ENCODE measurements around the gene ESRRA. TPM values are rescaled to one million over a fixed set of nuclear protein-coding genes. Genes with fewer than 3 reads are reported as not detected.
A peak's percentile ranks its signal among the peaks of the same experiment; 100 is the strongest.

The ESRRA gene
- total RNA-seq, 2 donors from 2014 or later, result 33.4 to 46.0 TPM

DNA sequence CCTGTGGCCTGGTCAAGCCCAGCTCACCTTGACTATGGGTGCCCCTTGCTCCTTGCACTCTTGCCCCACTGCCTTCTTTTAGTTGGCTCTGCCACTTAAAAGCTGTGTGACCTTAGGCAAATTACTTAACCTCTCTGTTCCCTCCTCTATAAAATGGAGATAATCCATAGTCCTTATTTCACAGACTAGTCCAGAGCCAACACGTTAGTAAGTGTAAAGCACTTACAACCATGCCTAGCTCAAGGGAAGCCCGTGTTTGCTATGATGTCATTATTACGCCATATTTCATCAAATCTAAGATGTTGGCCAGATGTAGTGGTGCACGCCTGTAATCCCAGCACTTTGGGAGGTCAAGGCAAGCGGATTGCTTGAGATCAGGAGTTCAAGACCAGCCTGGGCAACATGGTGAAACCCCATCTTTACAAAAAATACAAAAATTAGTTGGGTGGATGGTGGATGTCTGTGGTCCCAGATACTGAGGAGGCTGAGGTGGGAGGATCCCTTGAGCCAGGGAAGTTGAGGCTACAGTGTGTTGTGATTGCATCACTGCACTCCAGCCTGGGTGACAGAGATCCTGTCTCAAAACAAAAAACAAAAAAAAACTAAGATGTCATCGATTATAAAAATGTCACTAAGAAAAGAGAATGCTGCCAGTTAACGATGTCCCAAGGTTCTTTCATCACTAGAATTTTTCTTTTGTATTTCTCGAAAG, 32.4 kb downstream of the ESRRA start:
- ATAC-seq (ENCODE audit: insufficient number of reproducible peaks, low FRiP score, low read depth), result no peak
- Histone ChIP-seq H3K27ac (no peak overlapping the region), H3K27me3 (replicated peaks; ENCODE audit: insufficient read depth) (no peaks in the 10 kb centered on the region), H3K4me3 (no peak overlapping the region), H3K9me3 (no peaks in the 10 kb centered on the region), H3K36me3 (no peaks in the 10 kb centered on the region), H3K4me1 (ENCODE audit: control insufficient read depth in 1 of 2, low read depth in 2 of 2) (peaks cover 3 to 12% of the 10 kb centered on the region in 2 donors)
- TF ChIP-seq, protein P1, sequence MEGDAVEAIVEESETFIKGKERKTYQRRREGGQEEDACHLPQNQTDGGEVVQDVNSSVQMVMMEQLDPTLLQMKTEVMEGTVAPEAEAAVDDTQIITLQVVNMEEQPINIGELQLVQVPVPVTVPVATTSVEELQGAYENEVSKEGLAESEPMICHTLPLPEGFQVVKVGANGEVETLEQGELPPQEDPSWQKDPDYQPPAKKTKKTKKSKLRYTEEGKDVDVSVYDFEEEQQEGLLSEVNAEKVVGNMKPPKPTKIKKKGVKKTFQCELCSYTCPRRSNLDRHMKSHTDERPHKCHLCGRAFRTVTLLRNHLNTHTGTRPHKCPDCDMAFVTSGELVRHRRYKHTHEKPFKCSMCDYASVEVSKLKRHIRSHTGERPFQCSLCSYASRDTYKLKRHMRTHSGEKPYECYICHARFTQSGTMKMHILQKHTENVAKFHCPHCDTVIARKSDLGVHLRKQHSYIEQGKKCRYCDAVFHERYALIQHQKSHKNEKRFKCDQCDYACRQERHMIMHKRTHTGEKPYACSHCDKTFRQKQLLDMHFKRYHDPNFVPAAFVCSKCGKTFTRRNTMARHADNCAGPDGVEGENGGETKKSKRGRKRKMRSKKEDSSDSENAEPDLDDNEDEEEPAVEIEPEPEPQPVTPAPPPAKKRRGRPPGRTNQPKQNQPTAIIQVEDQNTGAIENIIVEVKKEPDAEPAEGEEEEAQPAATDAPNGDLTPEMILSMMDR (IDR thresholded peaks at IDR 0.05), result no peak
- no peak for DNase-seq (ENCODE audit: low spot score)

DNA sequence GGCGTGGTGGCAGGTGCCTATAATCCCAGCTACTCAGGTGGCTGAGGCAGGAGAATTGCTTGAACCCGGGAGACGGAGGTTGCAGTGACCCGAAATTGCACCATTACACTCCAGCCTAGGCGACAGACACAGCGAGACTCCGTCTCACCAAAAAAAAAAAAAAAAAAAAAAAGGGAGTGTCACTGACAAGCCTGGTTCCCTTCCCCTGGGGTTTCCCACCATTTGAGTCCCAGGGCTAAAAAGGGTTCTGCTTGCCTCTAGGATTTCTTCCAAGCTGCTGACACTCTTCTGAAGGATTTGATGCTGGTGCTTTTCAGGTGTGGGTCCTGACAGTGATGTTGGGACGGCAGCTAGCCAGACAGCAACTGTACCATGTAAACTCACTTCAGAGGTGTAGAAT, 33.4 kb downstream of the ESRRA start:
- ATAC-seq (ENCODE audit: insufficient number of reproducible peaks, low FRiP score, low read depth) (no peak), DNase-seq (ENCODE audit: low spot score) (no peak)
- Histone ChIP-seq H3K4me3 (no peak overlapping the region), H3K27me3 (replicated peaks; ENCODE audit: insufficient read depth) (no peaks in the 10 kb centered on the region), H3K36me3 (no peaks in the 10 kb centered on the region), H3K9me3 (no peaks in the 10 kb centered on the region), H3K27ac (no peak overlapping the region), H3K4me1 (ENCODE audit: control insufficient read depth in 1 of 2, low read depth in 2 of 2) (peaks cover 3 to 12% of the 10 kb centered on the region in 2 donors)
- TF ChIP-seq, protein P1 (IDR thresholded peaks at IDR 0.05), result no peak

DNA sequence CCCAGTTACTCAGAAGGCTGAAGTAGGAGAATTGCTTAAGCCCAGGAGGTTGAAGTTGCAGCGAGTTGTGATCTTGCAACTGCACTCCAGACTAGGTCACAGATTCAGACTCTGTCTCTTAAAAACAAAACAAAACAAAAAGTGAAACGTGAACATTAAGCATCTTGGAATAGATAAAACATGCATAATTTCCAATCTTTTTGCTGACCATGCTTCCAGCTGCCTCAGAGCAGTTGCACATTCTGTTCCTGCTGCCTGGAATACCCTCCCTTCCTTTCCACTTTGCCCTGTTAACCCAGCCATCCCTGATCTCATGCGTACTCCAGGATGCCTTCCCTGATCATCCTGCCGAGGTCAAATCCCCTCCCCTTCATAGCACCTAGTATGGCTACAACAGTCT, 34.0 kb downstream of the ESRRA start:
- no peaks in the 10 kb centered on the region for H3K27me3 ChIP-seq (replicated peaks; ENCODE audit: insufficient read depth)
- H3K9me3 ChIP-seq, result no peaks in the 10 kb centered on the region
- H3K4me3 ChIP-seq, result no peak overlapping the region
- no peak overlapping the region for H3K27ac ChIP-seq
- no peak for DNase-seq (ENCODE audit: low spot score)
- TF ChIP-seq, protein P1 (IDR thresholded peaks at IDR 0.05), result no peak
- H3K36me3 ChIP-seq, result no peaks in the 10 kb centered on the region
- ATAC-seq (ENCODE audit: insufficient number of reproducible peaks, low FRiP score, low read depth), result no peak
- peaks cover 3 to 12% of the 10 kb centered on the region in 2 donors for H3K4me1 ChIP-seq (ENCODE audit: control insufficient read depth in 1 of 2, low read depth in 2 of 2)

GRCh38 chr11:64339754-64340408, 34.6 kb downstream of the ESRRA start, which contains the start of gene CCDC88B:
Gene CCDC88B, plus strand, starts transcription at chr11:64340204. Its CDS starts 63 bp downstream, at chr11:64340267.
- H3K36me3 ChIP-seq, result no peaks in the 10 kb centered on the region
- TF ChIP-seq, protein P1 (IDR thresholded peaks at IDR 0.05), result no peak
- H3K4me1 ChIP-seq (ENCODE audit: control insufficient read depth in 1 of 2, low read depth in 2 of 2), result peaks cover 3 to 12% of the 10 kb centered on the region in 2 donors
- no peak for DNase-seq (ENCODE audit: low spot score)
- ATAC-seq (ENCODE audit: insufficient number of reproducible peaks, low FRiP score, low read depth), result no peak
- peak within 1 kb of the TSS; percentile 55 for H3K4me3 ChIP-seq
- no peaks in the 10 kb centered on the region for H3K9me3 ChIP-seq
- no peaks in the 10 kb centered on the region for H3K27me3 ChIP-seq (replicated peaks; ENCODE audit: insufficient read depth)
- H3K27ac ChIP-seq, result no peak within 1 kb of the TSS

GRCh38 chr11:64340671-64341335, 35.5 kb downstream of the ESRRA start:
- peak overlapping the region; percentile 55 for H3K4me3 ChIP-seq

More at GRCh38 chr11:64340671-64341335, 35.5 kb downstream of the ESRRA start:
- peaks cover 3 to 12% of the 10 kb centered on the region in 2 donors for H3K4me1 ChIP-seq (ENCODE audit: control insufficient read depth in 1 of 2, low read depth in 2 of 2)
- H3K27me3 ChIP-seq (replicated peaks; ENCODE audit: insufficient read depth), result no peaks in the 10 kb centered on the region
- TF ChIP-seq, protein P1 (IDR thresholded peaks at IDR 0.05), result no peak
- H3K9me3 ChIP-seq, result no peaks in the 10 kb centered on the region
- H3K27ac ChIP-seq, result no peak overlapping the region
- H3K36me3 ChIP-seq, result no peaks in the 10 kb centered on the region
- no peak for DNase-seq (ENCODE audit: low spot score)
- ATAC-seq (ENCODE audit: insufficient number of reproducible peaks, low FRiP score, low read depth), result no peak

Data from thoracic aorta (tissue), 2 donors.